HAP-1 (cell line): Measurements from ENCODE around the gene MED4.
A peak's percentile ranks its signal among the peaks of the same experiment; 100 is the strongest.

Source experiments
- DNase-seq, 2 experiments: peaks; one replicate each; pipeline ENCODE4 v3.0.0-alpha.2; 2016 to 2020; ENCODE audit warnings: low spot score in 2 of 2
- H3K27me3 ChIP-seq: fragments of 250-450 bp; sonication (Bioruptor Pico); 2 replicates; pipeline ENCODE4 v1.5.1; 2020; ENCODE audit warnings: low read depth, mild to moderate bottlenecking, moderate library complexity
- H3K36me3 ChIP-seq: fragments of 250-450 bp; sonication (Bioruptor Pico); replicated peaks from 2 replicates; pipeline ENCODE4 v1.5.1; 2020; ENCODE audit warnings: mild to moderate bottlenecking
- H3K4me1 ChIP-seq: fragments of 250-450 bp; sonication (Bioruptor Pico); 2 replicates; pipeline ENCODE4 v1.5.1; 2020; ENCODE audit warnings: mild to moderate bottlenecking
- H3K4me3 ChIP-seq: fragments of 250-450 bp; sonication (Bioruptor Pico); 2 replicates; pipeline ENCODE4 v1.5.1; 2020; ENCODE audit warnings: mild to moderate bottlenecking, moderate library complexity
- H3K9me3 ChIP-seq: fragments of 250-450 bp; sonication (Bioruptor Pico); 2 replicates; pipeline ENCODE4 v1.5.1; 2020; ENCODE audit warnings: mild to moderate bottlenecking, moderate library complexity
- in situ Hi-C: fragments of 300-500 bp; cut with MboI; formaldehyde crosslinking; loops from 3 replicates; pipeline ENCODE4 v1.14.3; 2020; ENCODE audit warnings: low sequenced_read_pairs, inconsistent platforms, mixed read lengths

MED4 gene

GRCh38 chr13:48113756-48114130, 18.8 kb upstream of the MED4 start:
- Histone ChIP-seq H3K4me1 (no peaks in the 10 kb centered on the region), H3K4me3 (no peak overlapping the region), H3K27me3 (no peaks in the 10 kb centered on the region; the same call in 1 of the 2 replicates), H3K36me3 (no peaks in the 10 kb centered on the region), H3K9me3 (no peaks in the 10 kb centered on the region)
- DNase-seq = no peak
- in situ Hi-C loops = loop anchor here (25.0 kb wide), 1 partner anchor 649 kb away; no protein-coding TSS in a partner anchor

GRCh38 chr13:48112896-48113755, 18.2 kb upstream of the MED4 start:
- in situ Hi-C loops = loop anchor here (25.0 kb wide), 1 partner anchor 649 kb away; no protein-coding TSS in a partner anchor
- no peak overlapping the region for H3K4me3 ChIP-seq
- H3K9me3 ChIP-seq = no peaks in the 10 kb centered on the region
- H3K36me3 ChIP-seq = no peaks in the 10 kb centered on the region
- H3K27me3 ChIP-seq = no peaks in the 10 kb centered on the region; the same call in 1 of the 2 replicates
- DNase-seq = no peak
- H3K4me1 ChIP-seq = no peaks in the 10 kb centered on the region

GRCh38 chr13:48110931-48111721, 16.2 kb upstream of the MED4 start:
- Histone ChIP-seq H3K4me1 (no peaks in the 10 kb centered on the region), H3K9me3 (no peaks in the 10 kb centered on the region), H3K36me3 (no peaks in the 10 kb centered on the region), H3K27me3 (no peaks in the 10 kb centered on the region; the same call in 1 of the 2 replicates), H3K4me3 (no peak overlapping the region)
- no peak for DNase-seq
- in situ Hi-C loops = loop anchor here (25.0 kb wide), 1 partner anchor 651 kb away; no protein-coding TSS in a partner anchor

GRCh38 chr13:48110132-48110868, 15.4 kb upstream of the MED4 start:
- Histone ChIP-seq H3K9me3 (no peaks in the 10 kb centered on the region), H3K36me3 (no peaks in the 10 kb centered on the region), H3K27me3 (no peaks in the 10 kb centered on the region; the same call in 1 of the 2 replicates), H3K4me3 (no peak overlapping the region), H3K4me1 (no peaks in the 10 kb centered on the region)
- in situ Hi-C loops = loop anchor here (25.0 kb wide), 1 partner anchor 652 kb away; no protein-coding TSS in a partner anchor
- DNase-seq = no peak

- DNase-seq = no peak
- in situ Hi-C loops = loop anchor here (25.0 kb wide), 1 partner anchor 654 kb away; no protein-coding TSS in a partner anchor
- no peaks in the 10 kb centered on the region for H3K4me1 ChIP-seq
Measured at GRCh38 chr13:48108106-48108505, 13.2 kb upstream of the MED4 start.

GRCh38 chr13:48097793-48098192, 2.9 kb upstream of the MED4 start:
- no peak overlapping the region for H3K4me3 ChIP-seq
- no peaks in the 10 kb centered on the region; the same call in 1 of the 2 replicates for H3K9me3 ChIP-seq
- peaks cover 28% of the 10 kb centered on the region for H3K4me1 ChIP-seq
- H3K27me3 ChIP-seq = no peaks in the 10 kb centered on the region
- in situ Hi-C loops = no loop called here
- H3K36me3 ChIP-seq = peaks cover 3% of the 10 kb centered on the region; the same call in 1 of the 2 replicates
- DNase-seq = no peak

More at GRCh38 chr13:48108106-48108505, 13.2 kb upstream of the MED4 start:
- Histone ChIP-seq H3K27me3 (no peaks in the 10 kb centered on the region; the same call in 1 of the 2 replicates), H3K4me3 (no peak overlapping the region), H3K9me3 (no peaks in the 10 kb centered on the region), H3K36me3 (no peaks in the 10 kb centered on the region)

GRCh38 chr13:48096670-48097069, 1.8 kb upstream of the MED4 start:
- H3K36me3 ChIP-seq = peaks cover 3% of the 10 kb centered on the region; the same call in 1 of the 2 replicates
- H3K4me3 ChIP-seq = no peak overlapping the region
- H3K27me3 ChIP-seq = no peaks in the 10 kb centered on the region
- peak; percentile 30 to 83 for DNase-seq
- H3K4me1 ChIP-seq = peaks cover 28% of the 10 kb centered on the region
- H3K9me3 ChIP-seq = no peaks in the 10 kb centered on the region; the same call in 1 of the 2 replicates
- in situ Hi-C loops = no loop called here

GRCh38 chr13:48094404-48094780, 512 bp downstream of the MED4 start:
- no peaks in the 10 kb centered on the region; the same call in 1 of the 2 replicates for H3K9me3 ChIP-seq
- H3K4me1 ChIP-seq = peaks cover 38% of the 10 kb centered on the region
- peaks cover 3% of the 10 kb centered on the region; the same call in 1 of the 2 replicates for H3K36me3 ChIP-seq
- H3K4me3 ChIP-seq = peak overlapping the region; percentile 97
- in situ Hi-C loops = no loop called here
- H3K27me3 ChIP-seq = no peaks in the 10 kb centered on the region
- DNase-seq = peak in 1 of 2 experiments; percentile 9

GRCh38 chr13:48093588-48093987, 1.3 kb downstream of the MED4 start:
- Histone ChIP-seq H3K36me3 (peaks cover 3% of the 10 kb centered on the region; the same call in 1 of the 2 replicates), H3K4me3 (peak overlapping the region; percentile 97), H3K9me3 (no peaks in the 10 kb centered on the region; the same call in 1 of the 2 replicates), H3K4me1 (peaks cover 44% of the 10 kb centered on the region), H3K27me3 (no peaks in the 10 kb centered on the region)
- no peak for DNase-seq
- in situ Hi-C loops = no loop called here

- Histone ChIP-seq H3K4me1 (peaks cover 31% of the 10 kb centered on the region), H3K9me3 (no peaks in the 10 kb centered on the region), H3K36me3 (peaks cover 17% of the 10 kb centered on the region), H3K4me3 (no peak overlapping the region), H3K27me3 (no peaks in the 10 kb centered on the region)
- in situ Hi-C loops = no loop called here
- DNase-seq = peak in 1 of 2 experiments; percentile 50
Measured at GRCh38 chr13:48086272-48086671, 8.6 kb downstream of the MED4 start.

- Histone ChIP-seq H3K36me3 (peaks cover 58% of the 10 kb centered on the region), H3K9me3 (no peaks in the 10 kb centered on the region), H3K27me3 (no peaks in the 10 kb centered on the region), H3K4me1 (peaks cover 3% of the 10 kb centered on the region), H3K4me3 (no peak overlapping the region)
- in situ Hi-C loops = no loop called here
- DNase-seq = no peak
Measured at GRCh38 chr13:48081739-48082138, 13.2 kb downstream of the MED4 start.

- Histone ChIP-seq H3K27me3 (no peaks in the 10 kb centered on the region), H3K9me3 (no peaks in the 10 kb centered on the region), H3K4me1 (no peaks in the 10 kb centered on the region), H3K4me3 (no peak overlapping the region), H3K36me3 (peaks cover 88% of the 10 kb centered on the region)
- in situ Hi-C loops = no loop called here
- DNase-seq = no peak
Measured at GRCh38 chr13:48078251-48078656, 16.6 kb downstream of the MED4 start.

GRCh38 chr13:48074006-48074405, 20.9 kb downstream of the MED4 start:
- no peak overlapping the region for H3K4me3 ChIP-seq
- no peak for DNase-seq
- peaks cover 6% of the 10 kb centered on the region; the same call in 1 of the 2 replicates for H3K9me3 ChIP-seq
- H3K36me3 ChIP-seq = peaks cover 82% of the 10 kb centered on the region
- in situ Hi-C loops = no loop called here
- no peaks in the 10 kb centered on the region for H3K27me3 ChIP-seq
- H3K4me1 ChIP-seq = peaks cover 5% of the 10 kb centered on the region
